Stimulated activated CD4-positive, alpha-beta T cell treated with anti-CD3 and anti-CD28 coated beads, TNF-alpha, amount 100 ng/mL, for 4 hours (primary cell): ENCODE data around the gene THAP12.
A peak's percentile ranks its signal among the peaks of the same experiment; 100 is the strongest.

Experiments used
- DNase-seq, 3 experiments: peaks; one replicate each; pipeline ENCODE4 v3.0.0-alpha.2; 2020; ENCODE audit warnings: low read depth in 3 of 3

THAP12 gene

DNA sequence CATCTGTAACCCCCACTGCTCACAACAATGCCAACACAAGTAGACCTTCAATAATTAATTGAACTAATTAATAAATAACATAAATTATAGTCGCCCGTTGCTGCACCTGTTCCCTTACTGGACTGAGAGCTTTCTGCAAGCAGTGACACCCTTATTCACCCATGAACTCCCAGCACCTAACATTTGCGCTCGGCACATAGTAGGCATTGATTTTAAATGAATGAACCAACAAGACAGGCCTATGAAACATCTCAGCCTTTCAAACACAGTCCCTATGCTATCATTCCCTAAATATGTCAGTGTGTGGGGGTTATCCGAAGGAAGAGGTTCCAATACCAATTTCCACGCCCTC, 1.1 kb downstream of the THAP12 start:
- no peak for DNase-seq

DNA sequence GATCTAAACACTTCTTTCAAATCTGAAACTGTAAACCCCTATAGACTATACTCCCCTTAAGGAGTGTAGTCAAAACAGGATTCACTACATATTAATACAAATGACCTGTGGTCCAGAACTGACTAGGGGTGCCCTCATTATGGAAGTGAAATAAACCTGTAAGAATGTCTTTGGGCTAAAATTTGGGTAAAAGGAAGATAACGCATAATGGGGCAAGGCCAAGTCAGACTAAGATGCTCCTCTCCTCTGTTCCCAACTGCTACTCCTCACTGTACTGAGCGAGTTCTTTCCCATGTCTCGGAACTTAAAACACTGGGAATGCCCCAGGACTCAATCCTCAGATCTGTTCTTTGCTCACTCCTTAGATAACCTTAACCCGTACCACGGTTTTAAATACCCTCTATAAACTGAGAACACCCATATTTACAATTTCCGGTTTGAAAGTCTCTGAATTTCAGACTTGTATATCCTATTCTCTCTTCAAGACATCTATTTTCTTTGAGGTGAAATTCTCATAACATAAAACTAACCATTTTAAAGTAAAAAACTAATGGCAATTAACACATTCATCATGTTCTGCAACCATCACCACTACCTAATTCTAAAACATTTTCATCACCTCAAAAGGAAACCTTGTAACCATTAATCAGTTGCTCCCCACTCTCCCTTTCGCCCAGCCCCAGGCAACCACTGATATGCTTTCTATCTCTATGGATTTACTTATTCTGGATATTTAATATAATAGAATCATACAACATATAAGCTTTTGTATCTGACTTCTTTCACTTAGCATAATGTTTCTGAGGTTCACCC, 4.0 kb downstream of the THAP12 start:
- DNase-seq = no peak

DNA sequence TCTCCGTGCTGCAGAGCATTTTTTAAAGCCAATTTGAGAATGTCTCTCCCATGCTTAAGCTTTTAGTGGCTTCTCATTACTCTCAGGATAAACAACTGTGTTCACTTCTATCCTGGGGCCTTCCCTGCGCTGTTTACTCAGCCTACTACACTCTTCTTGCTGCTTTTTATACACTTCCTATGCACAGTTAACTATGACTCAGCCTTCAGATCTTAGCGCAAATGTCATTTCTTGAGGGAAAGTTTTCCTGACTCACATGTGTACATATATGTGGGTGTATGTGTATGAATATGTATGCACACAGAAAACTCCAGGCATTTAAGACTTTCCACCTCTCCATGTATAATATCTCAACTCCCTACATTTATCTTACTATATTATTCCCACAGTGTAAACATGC, 9.8 kb downstream of the THAP12 start:
- DNase-seq = peak in 1 of 3 experiments; percentile 6

DNA sequence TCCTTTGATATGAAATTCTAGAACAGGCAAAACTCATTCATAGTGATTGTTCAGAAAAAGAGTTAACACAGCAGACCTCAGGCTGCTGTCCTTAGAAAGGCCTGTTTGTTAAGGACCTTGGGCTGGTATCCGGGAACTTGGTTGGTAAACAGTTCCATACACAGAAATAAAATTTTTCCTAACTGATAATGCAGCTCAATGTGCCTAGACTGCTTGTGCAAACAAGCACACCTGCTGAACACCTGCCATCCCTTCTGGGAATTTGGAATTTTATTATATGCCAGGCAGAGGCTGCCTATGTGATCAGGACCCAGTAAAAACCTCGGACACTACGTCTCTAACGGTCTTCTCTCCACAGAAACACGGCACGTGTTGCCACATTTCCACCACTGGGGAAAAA, 11.5 kb downstream of the THAP12 start:
- no peak for DNase-seq

DNA sequence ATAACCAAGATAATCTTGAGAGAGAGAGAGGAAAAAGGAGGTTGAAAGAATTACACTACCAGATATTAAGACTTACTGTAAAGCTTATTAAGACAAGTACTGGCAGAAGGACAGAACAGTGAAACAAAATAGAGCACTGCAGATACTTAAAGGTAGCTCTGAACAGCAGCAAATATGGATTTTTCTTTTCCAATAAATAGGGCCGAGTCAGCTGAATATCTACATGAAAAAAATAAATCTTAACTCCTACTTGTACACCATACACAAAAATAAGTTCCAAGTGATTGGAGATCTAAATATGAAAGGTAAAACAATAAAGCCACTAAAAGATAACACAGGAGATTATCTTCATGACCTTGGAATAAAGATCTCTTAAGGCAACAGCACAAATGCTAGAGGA, 12.4 kb downstream of the THAP12 start:
- no peak for DNase-seq

DNA sequence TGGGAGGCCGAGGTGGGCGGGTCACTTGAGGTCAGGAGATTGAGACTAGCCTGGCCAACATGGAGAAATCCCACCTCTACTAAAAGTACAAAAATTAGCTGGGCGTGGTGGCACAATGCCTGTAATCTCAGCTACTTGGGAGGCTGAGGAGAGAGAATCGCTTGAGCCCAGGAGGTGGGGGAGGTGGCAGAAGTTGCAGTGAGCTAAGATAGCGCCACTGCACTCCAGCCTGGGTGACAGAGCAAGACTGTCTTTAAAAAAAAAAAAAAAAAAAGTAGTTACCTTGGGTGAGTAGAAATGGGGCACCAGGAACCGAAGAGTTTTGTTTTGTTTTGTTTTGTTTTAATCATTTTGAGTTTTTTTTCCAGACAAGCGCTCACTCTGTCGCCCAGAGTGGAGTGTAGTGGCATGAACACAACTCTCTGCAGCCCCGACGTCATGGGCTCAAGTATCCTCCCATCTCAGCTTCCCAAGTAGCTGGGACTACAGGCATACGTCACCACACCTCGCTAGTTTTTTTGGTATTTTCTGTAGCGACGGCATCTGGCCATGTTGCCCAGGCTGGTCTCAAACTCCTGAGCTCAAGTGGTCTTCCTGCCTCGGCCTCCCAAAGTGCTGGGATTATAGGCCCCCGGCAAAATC, 15.8 kb downstream of the THAP12 start:
- no peak for DNase-seq

DNA sequence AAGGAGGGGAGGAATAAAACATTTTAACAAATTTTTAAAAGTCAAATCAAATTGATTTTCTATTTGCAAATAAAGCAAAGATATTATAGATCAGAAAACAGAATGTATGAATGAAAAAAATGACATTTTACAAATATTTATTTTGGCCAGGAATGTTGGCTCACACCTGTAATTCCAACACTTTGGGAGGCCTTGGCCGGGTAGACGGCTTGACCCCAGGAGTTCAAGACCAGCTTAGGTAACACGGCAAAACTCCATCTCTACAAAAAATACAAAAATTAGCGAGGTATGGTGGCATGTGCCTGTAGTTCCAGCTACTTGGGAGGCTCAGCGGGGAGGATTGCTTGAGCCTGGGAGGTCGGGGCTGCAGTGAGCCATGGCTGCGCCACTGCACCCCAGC, 18.2 kb downstream of the THAP12 start:
- no peak for DNase-seq

DNA sequence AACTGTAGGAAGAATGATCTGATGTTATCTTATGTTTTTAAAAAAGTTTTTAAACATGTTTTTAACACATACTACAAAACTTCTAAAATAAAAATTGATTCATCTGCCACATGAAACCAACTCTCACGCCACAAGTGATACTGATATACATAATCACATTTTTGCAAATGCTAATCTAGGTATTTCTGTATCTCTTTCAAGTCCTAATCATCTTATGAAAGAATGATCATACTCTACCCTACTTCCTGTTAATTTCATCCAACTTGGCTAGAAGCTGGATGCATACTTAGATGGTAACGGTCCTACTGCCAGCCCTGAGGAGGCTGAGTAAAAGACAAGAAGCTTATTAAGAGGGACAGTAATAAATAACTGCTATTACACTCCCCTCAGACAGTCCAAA, 19.2 kb downstream of the THAP12 start:
- no peak for DNase-seq

DNA sequence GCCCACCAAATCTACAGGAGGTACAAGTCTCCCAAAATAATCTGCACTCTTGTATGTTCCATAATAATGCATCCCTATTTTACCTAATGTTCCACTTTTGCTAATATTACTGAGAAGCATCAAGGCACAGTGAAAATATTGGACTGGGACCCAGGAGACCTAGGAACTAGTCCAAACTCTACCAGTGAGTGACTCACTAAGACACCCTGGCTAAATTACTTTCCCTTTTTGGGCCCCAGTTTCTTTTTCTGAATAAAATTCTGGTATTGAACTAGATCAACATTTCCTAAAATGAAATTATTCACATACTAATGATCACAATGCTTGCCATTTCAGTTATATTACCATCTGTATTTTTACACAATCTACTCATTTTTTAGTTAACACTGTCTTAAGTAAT, 19.6 kb downstream of the THAP12 start:
- no peak for DNase-seq

DNA sequence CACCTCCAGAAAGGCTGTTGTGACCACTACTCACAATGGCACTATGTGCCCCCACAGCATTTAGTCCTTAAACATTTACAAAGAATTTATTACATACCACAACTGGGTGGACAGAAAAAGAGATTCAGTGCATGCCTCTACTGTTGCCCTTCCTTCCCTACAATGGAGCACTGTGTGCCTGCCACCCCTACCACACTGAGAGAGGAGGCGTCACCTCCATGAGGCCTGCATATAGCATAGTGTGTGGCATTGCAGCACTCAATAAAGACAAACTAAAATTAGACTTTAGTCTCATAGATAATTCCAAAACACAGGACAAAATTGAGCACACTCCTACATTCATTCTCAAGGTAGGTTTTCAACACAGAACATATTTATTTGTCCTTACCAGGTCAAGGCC, 25.8 kb downstream of the THAP12 start:
- no peak for DNase-seq

DNA sequence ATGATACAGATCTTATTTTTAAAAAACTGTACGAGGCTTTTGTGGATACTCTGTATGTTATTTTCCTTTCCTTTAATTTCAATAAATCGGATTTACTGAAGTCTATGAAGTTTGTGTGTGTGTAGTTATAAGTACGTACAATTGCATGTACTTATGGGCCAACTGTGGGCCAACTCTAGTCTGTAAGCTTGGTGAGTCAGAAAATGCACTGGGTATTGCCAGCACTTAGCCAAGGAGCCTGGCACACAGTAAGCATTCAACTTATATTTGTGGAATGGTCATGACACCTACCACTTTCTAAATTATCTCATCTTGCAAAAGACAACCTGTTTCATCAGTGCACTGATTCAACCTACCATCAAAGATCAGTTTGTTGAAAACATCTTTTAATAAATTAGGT, 32.6 kb downstream of the THAP12 start:
- DNase-seq = no peak

DNA sequence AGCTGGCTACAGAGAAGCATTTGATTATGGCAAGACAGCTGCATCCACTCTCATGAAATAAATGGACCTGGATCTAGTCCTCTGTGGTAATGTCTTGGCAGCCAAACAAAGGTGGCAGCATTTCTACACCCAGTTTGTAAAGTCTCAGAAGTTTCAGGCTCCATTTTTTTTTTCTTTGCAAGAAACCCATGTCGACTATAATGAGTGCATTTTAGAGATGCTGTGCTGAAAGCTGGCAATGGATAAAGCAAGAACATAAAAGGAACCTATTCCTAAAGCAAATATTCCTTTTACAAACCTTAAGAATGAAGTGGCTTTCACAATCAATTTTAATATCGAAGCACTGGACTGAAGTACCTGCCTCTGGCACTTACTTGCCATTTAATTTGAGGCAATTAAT, 33.5 kb downstream of the THAP12 start:
- DNase-seq = no peak

DNA sequence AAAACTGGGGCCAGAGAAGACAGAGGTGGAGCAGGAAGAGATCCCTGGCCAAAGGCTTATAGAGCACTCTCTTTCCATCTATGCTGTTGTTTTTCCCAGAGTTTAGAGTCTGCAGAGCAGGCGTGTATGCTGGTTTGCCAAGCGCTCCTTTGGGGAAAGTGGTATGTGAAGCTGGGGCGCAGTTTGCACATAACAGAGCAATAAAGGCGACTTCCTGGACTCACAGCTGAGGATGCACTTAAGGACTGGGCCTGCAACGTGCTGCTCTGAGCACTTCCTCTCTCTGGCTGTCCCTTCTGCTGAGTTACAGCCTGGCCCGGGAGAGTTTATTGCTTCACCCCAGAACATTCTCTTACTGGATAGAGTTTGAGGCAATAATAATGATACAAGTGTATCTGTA, 41.7 kb downstream of the THAP12 start:
- DNase-seq = no peak

DNA sequence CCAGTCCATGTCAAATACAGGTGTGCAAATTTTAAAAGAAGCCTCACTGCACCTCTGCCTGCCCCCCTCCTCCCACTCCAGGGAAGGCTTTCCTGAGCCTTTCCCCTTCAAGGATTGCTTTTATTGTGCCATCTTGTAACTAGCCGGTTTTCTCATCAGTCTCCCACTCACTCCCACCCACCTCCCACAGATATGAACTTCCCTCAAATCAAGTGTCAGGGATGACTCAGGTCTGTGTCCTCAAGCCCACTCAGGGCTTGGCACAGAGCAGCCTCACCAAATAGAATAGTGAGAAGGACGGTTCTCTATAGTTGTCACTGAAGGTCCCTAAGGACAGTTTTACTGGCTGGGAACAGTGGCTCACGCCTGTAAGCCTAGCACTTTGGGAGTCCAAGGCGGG, 43.0 kb downstream of the THAP12 start:
- DNase-seq = no peak

DNA sequence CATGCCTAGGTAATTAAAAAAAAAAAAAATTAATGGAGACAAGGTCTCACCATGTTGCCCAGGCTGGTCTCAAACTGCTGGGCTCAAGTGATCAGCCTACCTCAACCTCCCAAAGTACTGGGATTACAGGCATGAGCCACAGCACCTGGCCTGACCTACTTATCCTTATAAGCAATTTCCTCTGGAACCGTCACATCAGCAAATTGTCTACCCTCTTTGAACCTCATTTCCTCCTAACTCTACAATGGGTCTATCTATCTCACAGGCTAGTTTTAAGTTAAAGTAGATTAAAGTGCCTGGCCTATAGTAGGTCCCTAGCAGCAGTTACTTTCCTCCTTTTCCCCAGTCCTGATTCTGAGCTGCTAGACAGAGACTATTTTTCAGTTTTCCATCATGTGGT, 43.5 kb downstream of the THAP12 start:
- no peak for DNase-seq

DNA sequence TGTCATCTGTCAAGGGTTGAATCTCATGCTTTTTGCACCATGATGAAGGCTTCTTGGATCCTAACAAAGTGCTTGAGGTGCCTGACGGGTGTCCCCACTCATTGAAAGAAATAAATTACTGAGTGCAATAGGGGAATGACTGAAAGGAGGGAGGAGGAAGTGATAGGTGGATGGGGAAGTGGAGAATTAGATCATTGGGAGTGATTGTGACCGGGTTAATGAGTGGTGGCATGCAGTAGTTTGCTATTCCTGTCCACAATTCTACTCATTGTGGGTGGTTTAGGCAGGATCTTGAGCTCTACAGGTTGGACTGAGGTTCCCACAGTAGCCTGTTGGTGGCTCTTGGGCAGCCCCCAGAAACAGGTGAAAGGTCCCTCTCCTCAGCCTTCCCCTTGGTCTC, 44.3 kb downstream of the THAP12 start:
- DNase-seq = no peak

DNA sequence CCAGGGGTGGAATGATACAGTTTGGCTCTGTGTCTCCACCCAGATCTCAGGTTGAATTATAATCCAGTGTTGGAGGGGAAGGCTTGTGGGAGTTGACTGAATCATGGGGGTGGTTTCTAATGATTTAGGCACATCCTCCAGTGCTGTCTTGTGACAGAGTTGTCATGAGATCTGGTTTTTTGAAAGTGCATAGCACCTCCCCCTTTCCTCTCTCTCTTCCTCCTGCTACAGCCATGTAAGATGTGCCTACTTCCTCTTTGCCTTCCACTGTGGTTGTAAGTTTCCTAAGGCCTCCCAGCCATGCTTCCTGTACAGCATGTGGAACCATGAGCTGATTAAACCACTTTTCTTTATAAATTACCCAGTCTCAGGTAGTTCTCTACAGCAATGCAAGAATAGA, 45.1 kb downstream of the THAP12 start:
- no peak for DNase-seq

DNA sequence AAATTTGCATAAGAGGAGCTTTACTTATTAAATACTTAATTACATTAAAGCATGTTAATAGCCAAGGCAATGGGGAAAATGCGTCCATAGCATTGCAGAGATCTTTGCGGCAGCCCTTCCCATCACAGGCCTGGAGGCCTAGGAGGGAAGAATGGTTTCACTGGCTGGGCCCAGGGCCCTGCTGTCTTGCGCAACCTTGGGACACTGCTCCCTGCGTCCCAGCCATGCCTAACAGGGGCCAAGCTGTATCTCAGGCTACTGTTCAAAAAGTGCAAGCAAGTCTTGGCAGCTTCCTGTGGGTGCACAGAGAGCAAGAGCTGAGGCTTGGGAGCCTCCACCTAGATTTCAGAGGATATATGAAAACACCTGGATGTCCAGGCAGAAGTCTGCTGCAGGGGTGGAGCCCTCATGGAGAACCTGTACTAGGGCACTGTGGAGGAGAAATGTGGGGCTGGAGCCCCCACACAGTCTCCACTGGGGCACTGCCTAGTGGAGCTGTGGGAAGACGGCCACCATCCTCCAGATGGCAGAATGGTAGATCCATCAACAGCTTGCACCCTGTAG, 46.0 kb downstream of the THAP12 start:
- DNase-seq = no peak

DNA sequence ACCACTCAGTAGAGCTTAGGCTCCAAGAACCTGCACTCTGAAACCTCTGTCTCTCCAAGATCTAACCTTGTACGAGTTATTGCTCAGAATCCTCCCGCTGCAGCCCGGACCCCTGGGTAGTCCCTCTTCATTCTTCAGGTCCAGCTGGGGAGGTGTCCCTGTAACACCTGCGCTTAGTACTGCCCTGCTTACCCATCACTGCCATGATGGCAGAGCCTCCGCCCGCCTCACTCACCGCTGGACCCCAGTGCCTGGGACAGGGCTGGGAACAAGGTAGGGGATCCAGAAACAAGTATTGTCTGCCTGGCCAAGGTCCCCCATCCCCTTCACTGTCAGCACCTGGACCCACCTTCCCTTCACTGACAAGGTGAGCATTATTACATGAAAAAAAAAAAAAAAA, 50.3 kb downstream of the THAP12 start:
- no peak for DNase-seq

DNA sequence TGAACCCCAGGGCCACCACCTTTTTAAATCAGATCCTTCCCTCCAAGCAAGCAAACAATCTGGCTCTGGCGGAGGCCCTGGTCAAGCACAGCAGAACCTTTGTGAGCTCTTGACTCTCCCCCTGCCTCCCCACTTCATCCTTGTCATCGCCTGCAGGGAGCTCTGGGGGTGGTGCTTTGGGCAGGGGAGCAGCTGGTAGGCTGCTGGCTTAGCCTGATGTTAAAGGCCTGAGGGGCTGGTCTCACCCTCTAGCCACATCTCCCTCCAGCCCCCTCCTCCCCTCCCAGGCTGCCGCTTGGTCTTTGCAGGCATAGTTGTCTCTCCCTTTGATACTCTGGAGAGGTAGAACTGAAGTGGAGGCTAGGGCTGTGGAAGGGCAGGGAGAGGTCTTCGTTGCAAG, 50.9 kb downstream of the THAP12 start:
- DNase-seq = no peak

DNA sequence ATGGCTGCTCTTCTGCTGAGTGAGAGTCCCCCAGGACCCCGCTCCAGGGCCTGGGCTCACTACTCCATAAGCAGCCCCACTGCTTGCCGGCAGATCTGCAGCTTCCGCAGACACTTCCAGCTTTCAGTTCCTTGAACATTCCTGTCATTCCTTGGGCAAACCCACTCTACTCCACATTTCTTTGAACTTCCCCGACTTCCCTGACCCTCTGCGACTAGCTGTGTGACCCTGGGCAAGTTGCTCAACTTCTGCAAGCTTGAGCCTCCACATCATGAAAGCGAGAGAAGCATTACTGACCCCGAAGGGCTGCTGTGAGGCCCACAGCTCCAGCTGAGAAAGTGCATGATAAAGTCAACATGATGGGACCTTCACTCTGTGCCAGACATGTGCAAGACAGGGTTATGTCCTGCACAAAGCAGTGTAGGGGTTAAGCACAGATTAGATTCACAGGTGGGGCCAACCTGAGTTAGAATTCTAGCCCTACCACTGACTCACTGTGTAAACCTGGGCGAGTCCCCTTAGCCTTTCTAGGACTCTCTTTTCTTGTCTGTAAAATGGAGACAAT, 51.8 kb downstream of the THAP12 start:
- DNase-seq = no peak

DNA sequence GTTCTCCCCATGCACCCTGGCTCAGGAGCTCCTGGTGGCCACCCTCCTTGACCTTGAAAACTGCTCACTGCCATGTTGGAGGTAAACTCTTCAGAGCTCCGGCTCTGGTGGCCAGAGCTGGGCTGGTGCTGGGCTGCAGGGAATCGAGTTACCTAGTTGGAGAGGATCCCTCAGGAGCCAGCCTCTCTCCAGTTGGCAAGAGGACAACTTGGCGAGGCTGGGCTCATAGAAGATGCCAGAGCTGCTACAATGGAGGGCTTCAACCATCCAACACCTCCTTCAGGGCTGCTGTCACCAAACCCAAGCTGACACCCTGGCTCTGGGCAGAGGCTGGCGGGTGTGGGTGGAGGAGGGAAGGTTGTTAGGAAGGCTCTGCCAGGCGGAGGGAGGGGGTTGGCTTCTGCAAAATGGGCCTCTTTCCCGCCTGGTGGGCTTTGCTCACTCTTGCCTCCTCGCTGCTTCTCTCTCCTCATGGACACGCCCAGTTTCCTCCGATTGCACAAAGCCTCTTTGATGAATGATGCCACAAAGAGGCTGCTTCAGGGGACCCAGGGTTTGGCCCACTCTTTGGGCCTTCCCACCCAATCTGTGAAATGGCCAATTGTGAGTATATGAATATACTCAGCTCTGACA, 53.1 kb downstream of the THAP12 start:
- no peak for DNase-seq

DNA sequence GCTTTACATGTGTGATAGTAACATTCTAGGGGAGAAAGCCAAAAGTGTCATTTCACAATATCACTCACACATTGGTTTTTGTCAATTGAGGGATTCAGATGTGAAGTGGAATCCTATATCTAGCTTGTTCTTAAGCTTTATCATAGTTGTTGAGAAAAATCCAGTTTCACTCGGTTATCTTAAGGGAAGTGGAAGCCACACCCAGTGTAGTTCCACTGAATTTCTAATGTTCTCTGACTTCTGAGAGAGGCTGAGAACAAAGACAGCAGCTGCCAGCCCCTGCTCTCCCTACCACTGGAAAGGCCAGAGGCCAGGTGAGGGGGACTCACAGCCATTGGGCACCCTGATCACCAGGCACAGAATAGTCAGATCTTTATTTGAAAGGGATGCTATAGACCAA, 53.7 kb downstream of the THAP12 start:
- DNase-seq = no peak
